ENCODE results near the gene TNRC6A. TPM values are rescaled to one million over a fixed set of nuclear protein-coding genes. Genes with fewer than 3 reads are reported as not detected.

TNRC6A gene
- total and polyA plus RNA-seq, 9 of the 15 experiments (the other 6 are each of a cell fraction or from before 2014, with no cell fraction given): 3.4 to 32.1 (median 26.6) TPM

- TF ChIP-seq, protein P1, sequence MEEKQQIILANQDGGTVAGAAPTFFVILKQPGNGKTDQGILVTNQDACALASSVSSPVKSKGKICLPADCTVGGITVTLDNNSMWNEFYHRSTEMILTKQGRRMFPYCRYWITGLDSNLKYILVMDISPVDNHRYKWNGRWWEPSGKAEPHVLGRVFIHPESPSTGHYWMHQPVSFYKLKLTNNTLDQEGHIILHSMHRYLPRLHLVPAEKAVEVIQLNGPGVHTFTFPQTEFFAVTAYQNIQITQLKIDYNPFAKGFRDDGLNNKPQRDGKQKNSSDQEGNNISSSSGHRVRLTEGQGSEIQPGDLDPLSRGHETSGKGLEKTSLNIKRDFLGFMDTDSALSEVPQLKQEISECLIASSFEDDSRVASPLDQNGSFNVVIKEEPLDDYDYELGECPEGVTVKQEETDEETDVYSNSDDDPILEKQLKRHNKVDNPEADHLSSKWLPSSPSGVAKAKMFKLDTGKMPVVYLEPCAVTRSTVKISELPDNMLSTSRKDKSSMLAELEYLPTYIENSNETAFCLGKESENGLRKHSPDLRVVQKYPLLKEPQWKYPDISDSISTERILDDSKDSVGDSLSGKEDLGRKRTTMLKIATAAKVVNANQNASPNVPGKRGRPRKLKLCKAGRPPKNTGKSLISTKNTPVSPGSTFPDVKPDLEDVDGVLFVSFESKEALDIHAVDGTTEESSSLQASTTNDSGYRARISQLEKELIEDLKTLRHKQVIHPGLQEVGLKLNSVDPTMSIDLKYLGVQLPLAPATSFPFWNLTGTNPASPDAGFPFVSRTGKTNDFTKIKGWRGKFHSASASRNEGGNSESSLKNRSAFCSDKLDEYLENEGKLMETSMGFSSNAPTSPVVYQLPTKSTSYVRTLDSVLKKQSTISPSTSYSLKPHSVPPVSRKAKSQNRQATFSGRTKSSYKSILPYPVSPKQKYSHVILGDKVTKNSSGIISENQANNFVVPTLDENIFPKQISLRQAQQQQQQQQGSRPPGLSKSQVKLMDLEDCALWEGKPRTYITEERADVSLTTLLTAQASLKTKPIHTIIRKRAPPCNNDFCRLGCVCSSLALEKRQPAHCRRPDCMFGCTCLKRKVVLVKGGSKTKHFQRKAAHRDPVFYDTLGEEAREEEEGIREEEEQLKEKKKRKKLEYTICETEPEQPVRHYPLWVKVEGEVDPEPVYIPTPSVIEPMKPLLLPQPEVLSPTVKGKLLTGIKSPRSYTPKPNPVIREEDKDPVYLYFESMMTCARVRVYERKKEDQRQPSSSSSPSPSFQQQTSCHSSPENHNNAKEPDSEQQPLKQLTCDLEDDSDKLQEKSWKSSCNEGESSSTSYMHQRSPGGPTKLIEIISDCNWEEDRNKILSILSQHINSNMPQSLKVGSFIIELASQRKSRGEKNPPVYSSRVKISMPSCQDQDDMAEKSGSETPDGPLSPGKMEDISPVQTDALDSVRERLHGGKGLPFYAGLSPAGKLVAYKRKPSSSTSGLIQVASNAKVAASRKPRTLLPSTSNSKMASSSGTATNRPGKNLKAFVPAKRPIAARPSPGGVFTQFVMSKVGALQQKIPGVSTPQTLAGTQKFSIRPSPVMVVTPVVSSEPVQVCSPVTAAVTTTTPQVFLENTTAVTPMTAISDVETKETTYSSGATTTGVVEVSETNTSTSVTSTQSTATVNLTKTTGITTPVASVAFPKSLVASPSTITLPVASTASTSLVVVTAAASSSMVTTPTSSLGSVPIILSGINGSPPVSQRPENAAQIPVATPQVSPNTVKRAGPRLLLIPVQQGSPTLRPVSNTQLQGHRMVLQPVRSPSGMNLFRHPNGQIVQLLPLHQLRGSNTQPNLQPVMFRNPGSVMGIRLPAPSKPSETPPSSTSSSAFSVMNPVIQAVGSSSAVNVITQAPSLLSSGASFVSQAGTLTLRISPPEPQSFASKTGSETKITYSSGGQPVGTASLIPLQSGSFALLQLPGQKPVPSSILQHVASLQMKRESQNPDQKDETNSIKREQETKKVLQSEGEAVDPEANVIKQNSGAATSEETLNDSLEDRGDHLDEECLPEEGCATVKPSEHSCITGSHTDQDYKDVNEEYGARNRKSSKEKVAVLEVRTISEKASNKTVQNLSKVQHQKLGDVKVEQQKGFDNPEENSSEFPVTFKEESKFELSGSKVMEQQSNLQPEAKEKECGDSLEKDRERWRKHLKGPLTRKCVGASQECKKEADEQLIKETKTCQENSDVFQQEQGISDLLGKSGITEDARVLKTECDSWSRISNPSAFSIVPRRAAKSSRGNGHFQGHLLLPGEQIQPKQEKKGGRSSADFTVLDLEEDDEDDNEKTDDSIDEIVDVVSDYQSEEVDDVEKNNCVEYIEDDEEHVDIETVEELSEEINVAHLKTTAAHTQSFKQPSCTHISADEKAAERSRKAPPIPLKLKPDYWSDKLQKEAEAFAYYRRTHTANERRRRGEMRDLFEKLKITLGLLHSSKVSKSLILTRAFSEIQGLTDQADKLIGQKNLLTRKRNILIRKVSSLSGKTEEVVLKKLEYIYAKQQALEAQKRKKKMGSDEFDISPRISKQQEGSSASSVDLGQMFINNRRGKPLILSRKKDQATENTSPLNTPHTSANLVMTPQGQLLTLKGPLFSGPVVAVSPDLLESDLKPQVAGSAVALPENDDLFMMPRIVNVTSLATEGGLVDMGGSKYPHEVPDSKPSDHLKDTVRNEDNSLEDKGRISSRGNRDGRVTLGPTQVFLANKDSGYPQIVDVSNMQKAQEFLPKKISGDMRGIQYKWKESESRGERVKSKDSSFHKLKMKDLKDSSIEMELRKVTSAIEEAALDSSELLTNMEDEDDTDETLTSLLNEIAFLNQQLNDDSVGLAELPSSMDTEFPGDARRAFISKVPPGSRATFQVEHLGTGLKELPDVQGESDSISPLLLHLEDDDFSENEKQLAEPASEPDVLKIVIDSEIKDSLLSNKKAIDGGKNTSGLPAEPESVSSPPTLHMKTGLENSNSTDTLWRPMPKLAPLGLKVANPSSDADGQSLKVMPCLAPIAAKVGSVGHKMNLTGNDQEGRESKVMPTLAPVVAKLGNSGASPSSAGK (IDR thresholded peaks at IDR 0.05): no peak
- TF ChIP-seq ZNF324 (CRISPR knock-in tag; IDR thresholded peaks at IDR 0.05) (no peak), ZNF224 (CRISPR knock-in tag; IDR thresholded peaks at IDR 0.05) (no peak)
- TF ChIP-seq, protein P2, sequence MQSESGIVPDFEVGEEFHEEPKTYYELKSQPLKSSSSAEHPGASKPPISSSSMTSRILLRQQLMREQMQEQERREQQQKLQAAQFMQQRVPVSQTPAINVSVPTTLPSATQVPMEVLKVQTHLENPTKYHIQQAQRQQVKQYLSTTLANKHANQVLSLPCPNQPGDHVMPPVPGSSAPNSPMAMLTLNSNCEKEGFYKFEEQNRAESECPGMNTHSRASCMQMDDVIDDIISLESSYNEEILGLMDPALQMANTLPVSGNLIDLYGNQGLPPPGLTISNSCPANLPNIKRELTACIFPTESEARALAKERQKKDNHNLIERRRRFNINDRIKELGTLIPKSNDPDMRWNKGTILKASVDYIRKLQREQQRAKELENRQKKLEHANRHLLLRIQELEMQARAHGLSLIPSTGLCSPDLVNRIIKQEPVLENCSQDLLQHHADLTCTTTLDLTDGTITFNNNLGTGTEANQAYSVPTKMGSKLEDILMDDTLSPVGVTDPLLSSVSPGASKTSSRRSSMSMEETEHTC (IDR thresholded peaks at IDR 0.05): no peak
- TF ChIP-seq, protein P3, sequence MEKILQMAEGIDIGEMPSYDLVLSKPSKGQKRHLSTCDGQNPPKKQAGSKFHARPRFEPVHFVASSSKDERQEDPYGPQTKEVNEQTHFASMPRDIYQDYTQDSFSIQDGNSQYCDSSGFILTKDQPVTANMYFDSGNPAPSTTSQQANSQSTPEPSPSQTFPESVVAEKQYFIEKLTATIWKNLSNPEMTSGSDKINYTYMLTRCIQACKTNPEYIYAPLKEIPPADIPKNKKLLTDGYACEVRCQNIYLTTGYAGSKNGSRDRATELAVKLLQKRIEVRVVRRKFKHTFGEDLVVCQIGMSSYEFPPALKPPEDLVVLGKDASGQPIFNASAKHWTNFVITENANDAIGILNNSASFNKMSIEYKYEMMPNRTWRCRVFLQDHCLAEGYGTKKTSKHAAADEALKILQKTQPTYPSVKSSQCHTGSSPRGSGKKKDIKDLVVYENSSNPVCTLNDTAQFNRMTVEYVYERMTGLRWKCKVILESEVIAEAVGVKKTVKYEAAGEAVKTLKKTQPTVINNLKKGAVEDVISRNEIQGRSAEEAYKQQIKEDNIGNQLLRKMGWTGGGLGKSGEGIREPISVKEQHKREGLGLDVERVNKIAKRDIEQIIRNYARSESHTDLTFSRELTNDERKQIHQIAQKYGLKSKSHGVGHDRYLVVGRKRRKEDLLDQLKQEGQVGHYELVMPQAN (IDR thresholded peaks at IDR 0.05; ENCODE audit: borderline replicate concordance): no peak
- TF ChIP-seq, protein P4, sequence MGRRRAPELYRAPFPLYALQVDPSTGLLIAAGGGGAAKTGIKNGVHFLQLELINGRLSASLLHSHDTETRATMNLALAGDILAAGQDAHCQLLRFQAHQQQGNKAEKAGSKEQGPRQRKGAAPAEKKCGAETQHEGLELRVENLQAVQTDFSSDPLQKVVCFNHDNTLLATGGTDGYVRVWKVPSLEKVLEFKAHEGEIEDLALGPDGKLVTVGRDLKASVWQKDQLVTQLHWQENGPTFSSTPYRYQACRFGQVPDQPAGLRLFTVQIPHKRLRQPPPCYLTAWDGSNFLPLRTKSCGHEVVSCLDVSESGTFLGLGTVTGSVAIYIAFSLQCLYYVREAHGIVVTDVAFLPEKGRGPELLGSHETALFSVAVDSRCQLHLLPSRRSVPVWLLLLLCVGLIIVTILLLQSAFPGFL (CRISPR knock-in tag; IDR thresholded peaks at IDR 0.05): no peak
- TF ChIP-seq, protein P5, sequence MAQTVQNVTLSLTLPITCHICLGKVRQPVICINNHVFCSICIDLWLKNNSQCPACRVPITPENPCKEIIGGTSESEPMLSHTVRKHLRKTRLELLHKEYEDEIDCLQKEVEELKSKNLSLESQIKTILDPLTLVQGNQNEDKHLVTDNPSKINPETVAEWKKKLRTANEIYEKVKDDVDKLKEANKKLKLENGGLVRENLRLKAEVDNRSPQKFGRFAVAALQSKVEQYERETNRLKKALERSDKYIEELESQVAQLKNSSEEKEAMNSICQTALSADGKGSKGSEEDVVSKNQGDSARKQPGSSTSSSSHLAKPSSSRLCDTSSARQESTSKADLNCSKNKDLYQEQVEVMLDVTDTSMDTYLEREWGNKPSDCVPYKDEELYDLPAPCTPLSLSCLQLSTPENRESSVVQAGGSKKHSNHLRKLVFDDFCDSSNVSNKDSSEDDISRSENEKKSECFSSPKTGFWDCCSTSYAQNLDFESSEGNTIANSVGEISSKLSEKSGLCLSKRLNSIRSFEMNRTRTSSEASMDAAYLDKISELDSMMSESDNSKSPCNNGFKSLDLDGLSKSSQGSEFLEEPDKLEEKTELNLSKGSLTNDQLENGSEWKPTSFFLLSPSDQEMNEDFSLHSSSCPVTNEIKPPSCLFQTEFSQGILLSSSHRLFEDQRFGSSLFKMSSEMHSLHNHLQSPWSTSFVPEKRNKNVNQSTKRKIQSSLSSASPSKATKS (CRISPR knock-in tag; IDR thresholded peaks at IDR 0.05): no peak
These were observed 109.3 kb downstream of the TNRC6A start (continued) for GRCh38 chr16:24838554-24839266.
